Stimulated activated CD4-positive, alpha-beta T cell treated with anti-CD3 and anti-CD28 coated beads, Interleukin-12 subunit alpha, Interleukin-12 subunit beta, amount 100 ng/mL, for 48 hours (primary cell): ENCODE data around the gene CMTM4.
"Not testable (repeated sequence)": the region's sequence is repeated elsewhere in the genome, so short reads cannot be mapped to it uniquely, and the experiment has no call there.

ENCODE experiments used
- DNase-seq, 3 donors: peaks; one replicate each; pipeline ENCODE4 v3.0.0-alpha.2; 2020; ENCODE audit warnings: low read depth in 2 of 3, low spot score in 1 of 3

CMTM4 gene

DNA sequence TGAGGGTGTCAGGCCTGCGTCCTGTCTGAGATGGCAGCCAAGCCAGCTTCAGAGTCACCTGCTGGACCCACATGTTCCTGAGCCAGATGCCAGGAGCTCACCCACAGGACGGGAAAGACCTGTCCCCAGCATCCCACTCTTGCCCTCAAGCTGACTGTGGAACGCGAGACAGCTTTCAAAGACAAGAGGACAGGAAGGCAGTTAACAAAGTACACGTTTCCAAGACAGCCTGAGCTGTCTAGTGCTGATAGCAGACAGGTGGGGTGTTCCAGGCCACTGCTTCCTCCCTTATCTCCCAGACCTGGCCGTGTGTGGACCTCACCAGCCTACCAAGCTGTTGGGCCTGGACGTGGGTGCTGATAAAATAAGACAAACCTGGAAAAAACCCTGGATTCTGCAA is 78.8 kb downstream of the CMTM4 start:
- DNase-seq = no peak

DNA sequence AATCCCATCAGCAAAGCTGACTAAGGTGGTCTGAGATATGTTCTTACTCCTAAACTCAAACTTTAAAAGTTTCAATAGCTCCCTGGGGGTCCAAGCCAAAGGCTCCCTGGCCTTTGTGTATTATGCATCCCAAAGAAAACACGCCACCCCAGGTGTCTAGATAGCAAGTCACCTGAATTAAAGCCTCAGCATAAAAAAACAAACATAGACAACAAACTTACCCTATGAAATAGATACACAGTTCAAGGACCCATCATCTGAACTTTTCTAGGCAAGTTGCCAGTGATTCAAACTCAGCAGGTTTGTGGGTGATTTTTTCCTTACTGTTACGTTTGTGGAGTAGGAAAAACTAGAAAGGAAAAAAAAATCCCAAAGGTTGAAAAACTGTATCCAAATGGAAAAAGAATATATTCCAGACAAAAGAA is 79.5 kb downstream of the CMTM4 start:
- DNase-seq = no peak

DNA sequence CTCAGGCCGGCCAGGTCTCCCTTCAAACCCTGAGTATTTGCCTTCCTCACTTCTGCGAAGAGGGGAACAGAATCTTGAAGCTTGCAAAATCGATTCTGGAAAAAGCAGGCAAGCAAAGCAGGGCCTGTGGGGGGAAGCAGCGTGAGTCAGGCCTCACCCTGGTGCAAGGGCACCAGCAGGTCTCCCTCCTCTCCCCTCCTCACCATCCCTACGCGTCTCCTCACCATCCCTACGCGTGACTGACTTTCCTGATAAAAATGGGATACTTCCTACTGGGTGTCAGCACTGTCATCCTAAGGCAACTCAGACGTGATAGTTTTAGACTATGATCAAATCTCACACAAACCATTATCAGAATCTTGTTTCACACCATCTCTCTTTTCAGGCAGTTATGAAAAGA is 80.0 kb downstream of the CMTM4 start:
- DNase-seq = no peak

DNA sequence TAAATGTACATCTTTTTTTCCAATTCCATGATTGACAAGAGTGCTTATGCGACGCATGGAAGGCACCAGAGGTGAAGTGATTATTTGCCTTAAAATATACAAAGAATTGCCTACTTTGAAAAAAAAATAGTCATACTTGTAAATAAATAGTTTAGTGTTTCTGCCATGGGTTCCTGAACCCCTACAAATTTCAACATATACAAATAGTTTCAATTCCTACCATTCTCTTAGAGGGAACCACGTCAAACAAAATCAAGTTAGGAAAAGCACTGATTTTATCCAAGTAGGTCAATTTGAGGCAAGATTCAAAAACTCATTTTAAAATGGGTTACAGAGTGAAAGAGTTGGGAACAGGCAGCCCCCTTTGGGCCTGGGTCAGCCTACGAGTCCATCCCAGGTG is 80.4 kb downstream of the CMTM4 start:
- DNase-seq = no peak

DNA sequence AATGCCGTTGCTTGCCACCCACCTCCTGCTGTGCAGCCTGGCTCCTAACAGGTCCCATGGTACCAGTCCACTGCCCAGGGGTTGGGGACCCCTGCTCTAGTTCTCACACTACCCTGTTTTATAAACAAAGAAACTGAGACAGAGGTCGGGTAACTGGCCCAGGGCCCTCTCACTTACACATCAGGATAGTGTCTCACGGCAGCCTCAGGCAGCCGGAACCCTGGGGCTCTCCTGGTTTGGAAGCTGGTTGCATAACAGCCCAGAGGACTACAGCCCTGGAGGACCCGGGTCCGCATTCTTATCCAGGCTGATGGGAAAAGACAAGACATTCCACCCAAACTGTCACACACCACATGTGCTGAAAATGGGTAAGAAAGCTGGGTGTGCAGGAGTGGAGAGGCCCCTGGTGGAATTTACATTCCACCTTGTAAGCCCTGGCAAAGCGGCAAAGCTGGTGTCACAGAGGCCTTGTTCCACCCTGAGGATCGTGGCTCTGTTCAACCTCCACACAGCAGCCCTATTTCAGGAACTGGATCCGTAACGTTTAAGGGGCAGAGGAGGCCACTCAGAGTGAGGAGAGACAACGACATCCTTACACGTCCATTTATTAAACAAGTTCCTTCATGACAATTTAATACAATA is 82.3 kb downstream of the CMTM4 start:
- DNase-seq = no peak

DNA sequence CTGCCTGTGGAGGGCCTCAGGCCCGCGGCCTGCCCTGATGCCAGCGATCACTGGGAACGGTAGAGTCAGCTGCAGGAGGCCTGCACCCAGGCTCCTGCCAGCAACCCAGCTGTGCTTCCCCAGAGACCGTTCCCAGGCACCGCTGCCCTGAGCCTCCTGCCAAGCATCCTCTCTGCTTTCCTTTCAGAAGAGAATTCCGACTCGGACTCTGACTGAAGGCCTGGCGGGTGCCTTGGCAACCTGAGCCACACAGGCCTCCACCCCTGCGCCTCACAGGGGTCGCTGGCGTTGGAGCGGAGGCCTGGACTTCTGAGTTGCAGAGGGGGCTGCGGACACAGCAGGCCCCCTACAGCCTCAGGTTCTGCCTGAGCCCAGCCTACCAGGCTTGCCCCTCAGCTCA is 84.1 kb downstream of the CMTM4 start:
- DNase-seq = no peak

DNA sequence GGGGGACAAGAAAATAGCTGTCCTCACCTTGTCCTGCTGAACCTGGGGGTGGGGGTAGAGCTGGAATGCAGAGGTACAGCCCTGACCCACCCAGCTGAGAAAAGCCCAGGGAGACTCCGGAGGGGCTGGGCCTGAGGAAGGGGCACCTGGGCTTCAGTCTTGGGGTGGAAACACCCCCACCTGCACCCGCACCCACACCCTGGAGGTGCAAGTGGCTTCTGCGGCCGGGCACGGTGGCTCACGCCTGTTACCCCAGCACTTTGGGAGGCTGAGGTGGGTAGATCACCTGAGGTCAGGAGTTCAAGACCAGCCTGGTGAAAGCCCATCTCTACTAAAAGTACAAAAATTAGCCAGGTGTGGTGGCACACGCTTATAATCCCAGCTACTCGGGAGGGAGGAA is 84.6 kb downstream of the CMTM4 start:
- not testable (repeated sequence) for DNase-seq

DNA sequence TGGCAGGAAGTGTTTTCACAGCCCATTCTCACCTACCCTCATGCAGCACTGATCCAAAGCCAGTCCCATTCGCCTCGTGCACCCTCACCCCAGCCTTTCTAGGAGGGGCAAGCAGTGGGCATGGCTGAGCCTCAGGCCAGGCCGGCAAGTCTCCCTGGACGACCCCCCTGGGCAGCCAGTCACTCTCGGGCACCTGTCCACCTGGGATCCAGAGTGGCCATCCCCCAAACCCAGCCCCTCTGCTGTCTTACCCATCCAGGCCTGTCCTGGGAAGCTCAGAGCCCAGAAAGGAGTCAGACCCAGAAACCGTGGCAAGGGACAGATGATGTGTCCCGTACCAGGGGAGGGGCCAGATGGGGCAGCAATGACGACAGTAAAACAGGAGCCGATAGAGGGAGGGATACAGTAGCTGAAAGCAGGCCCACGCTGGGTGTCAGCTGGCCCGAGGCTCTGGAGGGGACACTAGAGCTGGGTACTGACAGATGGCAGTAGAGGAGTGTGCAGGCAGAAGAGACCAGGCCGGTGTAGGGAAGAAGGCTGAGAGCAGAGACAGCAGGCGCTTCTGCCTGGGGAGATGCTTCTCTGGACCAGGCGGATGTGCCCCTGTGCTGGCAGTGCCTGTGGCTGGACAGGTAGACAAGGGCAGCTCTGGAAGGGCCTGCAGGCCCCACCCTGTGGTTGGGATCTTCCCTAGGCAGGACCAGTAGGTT is 86.3 kb downstream of the CMTM4 start:
- no peak for DNase-seq

DNA sequence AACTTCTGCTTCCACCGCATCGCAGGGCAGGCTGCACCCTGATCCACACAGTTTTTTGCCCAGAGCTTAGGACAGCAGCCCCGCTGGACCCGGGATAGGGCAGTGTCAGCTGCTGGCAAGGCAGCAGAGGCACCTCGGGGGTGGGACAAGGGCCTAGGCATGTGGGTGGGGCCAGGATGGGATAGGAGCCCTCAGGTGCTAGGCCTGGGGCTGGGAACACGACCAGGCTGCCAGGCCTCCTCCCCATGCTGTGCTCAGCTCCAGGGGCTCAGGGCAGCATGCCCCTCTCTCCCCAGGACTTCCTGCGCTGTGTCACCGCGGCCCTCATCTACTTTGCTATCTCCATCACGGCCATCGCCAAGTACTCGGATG is 87.4 kb downstream of the CMTM4 start:
- DNase-seq = no peak

DNA sequence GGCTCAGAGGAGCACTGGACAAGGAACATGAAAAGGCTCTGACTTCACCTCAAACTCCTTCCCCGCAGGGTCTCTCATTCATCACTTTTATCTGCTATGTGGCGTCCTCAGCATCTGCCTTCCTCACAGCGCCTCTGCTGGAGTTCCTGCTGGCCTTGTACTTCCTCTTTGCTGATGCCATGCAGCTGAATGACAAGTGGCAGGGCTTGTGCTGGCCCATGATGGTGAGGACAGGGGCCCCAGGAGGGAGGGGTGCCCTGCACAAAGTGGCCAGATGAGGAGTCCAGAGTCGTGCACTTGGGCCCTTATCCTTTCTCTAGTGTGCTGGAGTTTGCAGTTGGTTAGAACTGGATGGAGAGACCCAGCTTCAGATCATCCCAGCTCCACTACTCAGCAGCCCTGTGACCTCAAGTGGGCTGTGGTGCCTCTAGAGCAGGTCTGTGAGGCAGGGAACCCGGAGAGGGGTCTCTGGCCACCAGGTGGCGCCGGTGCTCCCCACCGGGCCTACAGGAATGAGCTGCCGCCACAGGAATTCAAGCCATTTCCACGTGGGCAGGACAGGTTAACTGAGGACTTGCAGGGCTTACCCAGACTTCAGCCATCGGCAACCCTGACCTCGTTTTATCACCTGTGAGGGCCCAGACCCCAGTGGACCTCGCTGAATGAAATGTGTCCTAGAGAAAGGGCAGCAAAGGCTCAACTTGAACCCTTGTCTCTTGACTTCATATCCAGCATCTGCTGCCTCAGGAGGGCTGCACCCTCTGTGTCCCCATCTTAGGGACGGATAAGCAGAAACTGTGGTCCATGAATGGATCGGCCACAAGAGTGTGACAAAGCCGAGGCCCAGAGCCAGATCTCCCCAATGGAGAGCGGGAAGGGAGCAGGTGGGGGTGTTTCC is 88.1 kb downstream of the CMTM4 start:
- DNase-seq = peak; percentile 80 to 85 (median 80)

DNA sequence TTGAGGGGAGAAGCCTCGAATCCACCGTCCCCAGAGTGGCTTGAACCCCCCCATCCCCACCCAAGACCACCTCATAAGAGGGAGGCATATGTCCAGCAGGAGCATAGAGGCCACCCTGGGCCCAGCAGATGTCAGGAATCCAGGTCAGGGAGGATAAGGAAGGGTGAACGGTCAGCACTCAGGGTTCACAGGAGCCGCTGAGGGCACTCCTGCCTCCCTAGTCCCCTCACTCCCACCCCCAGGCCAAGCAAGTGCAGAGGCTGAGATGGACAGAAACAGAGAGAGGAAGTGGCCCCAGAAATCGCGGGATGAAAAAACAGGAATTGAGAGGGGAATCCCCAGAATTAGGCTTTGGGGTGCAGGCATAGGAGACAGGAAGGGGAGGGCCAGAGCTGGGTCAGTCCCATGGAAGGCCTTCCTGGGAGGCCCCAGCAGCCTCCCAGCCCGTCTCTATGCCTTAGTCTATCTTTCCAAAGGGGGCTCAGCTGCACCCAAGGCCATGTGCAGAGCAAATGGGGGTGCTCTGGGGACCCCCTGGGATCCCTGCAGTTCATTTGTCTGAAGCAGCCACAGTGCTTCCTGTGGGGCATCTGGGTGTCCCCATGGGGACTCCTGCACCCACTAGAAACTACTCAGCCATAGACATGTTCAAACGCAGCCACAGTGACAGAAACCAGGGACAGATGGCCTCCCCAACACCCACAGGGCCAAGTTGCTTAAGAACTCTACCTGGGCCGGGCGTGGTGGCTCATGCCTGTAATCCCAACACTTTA is 90.4 kb downstream of the CMTM4 start:
- no peak for DNase-seq

DNA sequence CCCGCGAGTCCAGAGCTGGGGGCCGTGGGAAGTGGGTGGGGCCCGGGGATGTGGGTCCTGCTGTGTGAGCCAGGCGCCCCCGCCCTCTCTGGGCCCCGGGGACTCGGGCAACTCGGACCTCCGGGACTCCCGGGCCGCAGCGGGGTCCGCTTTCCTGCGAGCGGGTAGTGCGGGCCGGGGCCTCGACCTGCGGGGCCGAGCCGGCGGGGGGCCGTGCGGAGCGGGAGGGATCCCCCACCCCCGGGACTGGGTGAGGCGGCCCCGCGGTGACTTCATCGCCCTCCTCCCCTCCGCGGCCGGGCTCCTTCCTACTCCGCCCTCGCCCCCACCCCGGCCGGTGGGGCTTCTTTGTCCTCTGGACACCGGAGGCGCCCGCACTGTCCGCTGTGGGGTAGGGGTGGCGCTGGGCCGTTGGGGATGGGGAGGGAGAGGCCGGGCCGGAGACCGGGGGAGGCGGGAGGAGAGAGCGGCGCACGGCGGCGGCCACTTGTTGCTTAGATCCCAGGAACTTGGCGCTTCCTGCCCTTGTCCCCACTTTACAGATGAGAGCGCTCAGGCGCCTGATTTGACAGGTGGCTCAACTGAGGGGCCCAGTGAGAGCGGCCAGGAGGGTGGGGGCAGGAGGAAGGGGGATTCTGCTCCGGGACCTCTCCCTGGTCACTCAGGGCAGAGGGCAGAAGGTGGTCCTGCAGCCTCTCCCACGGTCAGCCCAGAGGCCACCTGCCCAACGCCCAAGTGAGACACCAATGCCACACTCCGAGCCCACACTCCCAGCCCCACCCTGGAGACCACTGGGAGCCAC is 91.2 kb downstream of the CMTM4 start:
- DNase-seq = no peak

DNA sequence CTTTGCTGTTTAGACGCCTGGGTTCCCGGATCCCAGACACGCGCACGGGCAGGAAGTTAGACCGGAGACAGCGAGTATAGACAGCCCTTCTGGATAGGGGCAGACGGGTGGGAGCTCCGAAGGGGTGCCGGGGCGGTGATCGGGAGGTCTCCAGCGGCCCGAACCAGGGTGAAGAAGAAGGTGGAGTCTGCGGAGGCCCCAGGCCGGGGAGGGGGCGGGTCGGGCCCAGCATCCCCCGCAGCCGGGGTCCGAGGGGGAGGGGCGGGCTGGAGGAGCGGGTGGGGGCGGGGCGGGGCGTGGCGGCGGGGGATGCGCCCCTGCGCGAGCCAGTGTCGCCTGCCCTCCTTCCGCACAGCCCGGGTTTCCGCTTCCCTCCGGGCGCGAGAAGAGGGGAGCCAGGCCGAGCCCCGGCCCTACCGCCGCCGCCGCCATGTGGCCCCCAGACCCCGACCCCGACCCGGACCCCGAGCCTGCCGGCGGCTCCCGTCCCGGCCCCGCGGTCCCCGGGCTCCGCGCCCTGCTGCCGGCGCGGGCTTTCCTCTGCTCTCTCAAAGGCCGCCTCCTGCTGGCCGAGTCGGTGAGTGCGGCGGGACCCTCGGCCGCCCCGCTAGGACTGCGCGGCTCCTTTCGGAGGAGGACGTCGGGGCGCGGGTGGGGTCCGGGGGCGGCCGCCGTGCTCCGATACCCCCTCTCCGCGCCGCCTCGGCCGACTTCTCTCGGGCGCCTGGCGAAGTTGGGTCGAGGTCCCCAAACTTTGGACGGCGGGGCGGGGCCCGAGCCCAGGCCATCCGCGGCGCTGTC is 92.0 kb downstream of the CMTM4 start, which contains the start of gene CMTM3:
TSS of gene CMTM3 (plus strand) at position 329 of the 801 bp plus-strand sequence. CDS start at position 431, 102 bp downstream.
- peak; percentile 40 to 76 (median 71) for DNase-seq

DNA sequence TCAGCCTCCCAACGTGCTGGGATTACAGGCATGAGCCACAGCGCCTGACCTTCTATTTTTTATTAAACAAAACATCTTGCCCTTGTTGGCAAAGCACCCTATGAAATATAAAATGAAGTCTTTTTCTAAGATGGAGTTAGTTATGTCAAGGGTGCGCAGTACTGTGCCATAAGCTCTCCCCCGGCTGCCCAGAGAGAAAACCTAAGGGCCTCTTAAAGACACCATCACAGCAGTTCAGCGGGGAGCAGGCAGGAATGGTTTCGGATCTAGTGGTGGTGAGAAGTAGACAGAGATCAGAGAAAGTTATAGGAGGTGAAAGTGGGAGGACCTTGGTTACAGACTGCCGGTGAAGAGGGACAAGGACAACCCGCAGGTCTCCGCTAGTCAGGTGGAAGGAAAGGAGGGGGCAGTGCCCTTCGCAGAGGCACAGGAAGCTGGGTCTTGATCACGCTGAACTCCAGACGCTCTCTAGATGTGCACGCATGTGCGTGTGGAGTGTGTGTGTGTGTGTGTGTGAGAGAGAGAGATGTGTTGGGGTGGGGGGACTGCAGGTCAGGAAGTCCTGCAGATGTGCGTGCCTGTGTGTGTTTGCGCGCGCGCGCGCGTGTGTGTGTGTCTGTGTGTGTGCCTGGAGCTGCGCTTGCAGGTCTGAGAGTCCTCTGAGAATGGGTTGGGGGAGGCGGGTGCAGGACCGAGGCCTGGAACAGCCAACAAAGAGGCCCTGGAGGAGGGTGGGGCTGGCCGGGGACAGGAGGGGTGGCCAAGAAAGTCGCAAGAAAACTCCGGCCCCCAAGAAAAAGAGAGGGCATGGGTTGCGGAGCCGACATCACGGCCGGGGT is 92.8 kb downstream of the CMTM4 start:
- DNase-seq = peak; percentile 45 to 51 (median 47)

DNA sequence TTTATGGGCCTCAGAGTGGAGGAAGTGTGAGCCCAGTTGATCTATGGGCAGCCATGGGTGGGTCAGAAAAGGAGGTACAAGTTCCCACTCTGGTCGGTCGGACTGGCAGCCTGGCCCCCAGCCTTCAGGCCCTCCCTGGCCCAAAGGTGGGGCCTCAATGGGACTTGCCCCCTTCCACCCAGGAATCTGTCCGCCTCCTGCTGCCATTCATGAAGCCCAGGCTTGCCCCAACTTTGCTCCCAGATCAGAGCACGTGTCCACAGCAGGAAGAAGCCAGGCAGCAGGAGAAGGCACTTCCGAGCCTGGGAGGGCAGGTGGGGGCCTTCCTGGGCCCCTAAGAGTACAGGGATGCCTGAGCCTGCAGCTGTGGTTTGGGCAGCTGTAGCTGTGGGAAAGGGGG is 95.1 kb downstream of the CMTM4 start:
- no peak for DNase-seq

DNA sequence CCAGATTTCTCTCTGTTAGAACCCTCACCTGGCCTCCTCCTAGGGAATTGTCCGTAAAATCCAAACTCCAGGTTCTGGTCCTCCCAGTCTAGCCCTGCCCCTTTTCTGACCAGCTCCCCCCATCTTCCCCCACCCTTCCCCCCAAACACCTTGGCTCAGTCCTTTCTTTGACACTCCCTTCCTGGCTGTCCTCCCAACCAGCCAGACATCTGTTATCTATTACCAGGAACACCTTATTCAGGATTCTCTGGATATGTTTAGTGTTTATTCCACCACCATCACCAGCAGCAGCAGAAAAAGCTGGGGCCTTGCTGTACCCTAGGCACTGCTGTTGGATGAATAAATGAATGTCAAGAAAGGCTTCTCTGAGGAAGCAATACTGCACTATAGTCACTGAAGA is 96.1 kb downstream of the CMTM4 start:
- DNase-seq = no peak

DNA sequence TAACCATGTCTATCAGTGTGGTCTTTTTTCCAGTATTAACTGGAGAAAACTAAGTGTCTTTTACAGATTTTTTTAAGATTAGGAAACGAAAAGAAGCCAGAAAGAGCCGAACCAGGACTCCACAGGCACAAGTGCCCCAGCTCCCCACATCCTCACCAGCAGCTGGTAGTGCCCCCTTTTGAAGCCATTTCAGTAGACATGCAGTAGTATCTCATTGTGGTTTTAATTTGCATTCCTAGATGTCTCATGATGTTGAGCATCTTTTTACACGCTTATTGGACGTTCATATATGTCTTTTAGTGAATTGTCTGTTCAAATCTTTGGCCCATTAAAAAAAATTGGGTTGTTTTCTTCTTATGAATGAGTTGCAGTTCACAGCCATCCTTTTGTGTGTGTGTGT is 96.8 kb downstream of the CMTM4 start:
- DNase-seq = no peak

DNA sequence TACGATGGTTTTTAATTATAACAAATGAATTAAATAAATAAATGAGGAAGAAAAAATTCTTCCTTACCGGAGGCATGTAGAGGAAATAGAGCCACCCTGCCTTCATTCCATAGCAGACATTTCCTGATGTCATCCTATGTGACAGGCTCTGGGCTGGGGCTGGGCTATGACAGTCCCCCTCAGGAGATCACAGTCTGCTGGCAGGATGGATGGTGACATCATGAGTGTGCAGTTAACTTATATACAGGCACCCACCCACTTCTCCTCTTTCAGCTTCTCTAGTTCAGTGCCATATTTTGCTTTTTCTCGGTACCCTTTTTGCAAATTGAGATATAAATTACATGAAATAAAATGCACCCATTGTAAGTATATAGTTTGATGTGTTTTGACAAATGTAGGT is 98.4 kb downstream of the CMTM4 start:
- no peak for DNase-seq
